Lower leg skin (tissue), 4 donors: ENCODE data around the gene CCDC85C. TPM values are rescaled to one million over a fixed set of nuclear protein-coding genes. Genes with fewer than 3 reads are reported as not detected.

Experiments
- DNase-seq, 2 donors: peaks; one replicate each; pipeline ENCODE4 v3.0.0-alpha.2; 2019; ENCODE audit warnings: low spot score in 2 of 2
- H3K4me3 ChIP-seq: fragments of 200-600 bp; sonication (generic); 2 replicates; pipeline ENCODE4 v1.5.1; 2017; ENCODE audit warnings: mild to moderate bottlenecking, low read depth; ENCODE audit not compliant: poor library complexity, severe bottlenecking
- POLR2A ChIP-seq, 2 donors: fragments of 450-650 bp; IDR thresholded peaks; one replicate each; pipeline ENCODE4 v1.6.1; 2016 to 2017; ENCODE audit warnings: antibody characterized with exemption in 2 of 2, mild to moderate bottlenecking in 1 of 2, moderate library complexity in 1 of 2
- WGBS, 2 donors: methylation state at CpG; one replicate each; pipeline ENCODE4 v1.1.5; 2018; 5-methylcytosine and 5-hydroxymethylcytosine counted together
- intact Hi-C: fragments of 100-400 bp; cut with DNase I; formaldehyde crosslinking; loops from one replicate; pipeline ENCODE4 v1.15.0; 2023; ENCODE audit warnings: low total_unique reads
- total RNA-seq, 4 donors: library from RNA; depleted of rRNA; stranded (reverse); fragments of >200 nt; gene quantifications; one replicate each; pipeline ENCODE4 v1.1.0, GENCODE V29; 2016
- TF ChIP-seq, protein P1 (sequence below), 3 donors: fragments of 450-650 bp; IDR thresholded peaks; one replicate each; pipeline ENCODE4 v1.5.1; 2016; ENCODE audit warnings: antibody characterized with exemption in 3 of 3, mild to moderate bottlenecking in 3 of 3, moderate library complexity in 2 of 3

CCDC85C gene
- total RNA-seq, 4 donors from 2014 or later = 17.2 to 47.7 (median 33.3) TPM

DNA sequence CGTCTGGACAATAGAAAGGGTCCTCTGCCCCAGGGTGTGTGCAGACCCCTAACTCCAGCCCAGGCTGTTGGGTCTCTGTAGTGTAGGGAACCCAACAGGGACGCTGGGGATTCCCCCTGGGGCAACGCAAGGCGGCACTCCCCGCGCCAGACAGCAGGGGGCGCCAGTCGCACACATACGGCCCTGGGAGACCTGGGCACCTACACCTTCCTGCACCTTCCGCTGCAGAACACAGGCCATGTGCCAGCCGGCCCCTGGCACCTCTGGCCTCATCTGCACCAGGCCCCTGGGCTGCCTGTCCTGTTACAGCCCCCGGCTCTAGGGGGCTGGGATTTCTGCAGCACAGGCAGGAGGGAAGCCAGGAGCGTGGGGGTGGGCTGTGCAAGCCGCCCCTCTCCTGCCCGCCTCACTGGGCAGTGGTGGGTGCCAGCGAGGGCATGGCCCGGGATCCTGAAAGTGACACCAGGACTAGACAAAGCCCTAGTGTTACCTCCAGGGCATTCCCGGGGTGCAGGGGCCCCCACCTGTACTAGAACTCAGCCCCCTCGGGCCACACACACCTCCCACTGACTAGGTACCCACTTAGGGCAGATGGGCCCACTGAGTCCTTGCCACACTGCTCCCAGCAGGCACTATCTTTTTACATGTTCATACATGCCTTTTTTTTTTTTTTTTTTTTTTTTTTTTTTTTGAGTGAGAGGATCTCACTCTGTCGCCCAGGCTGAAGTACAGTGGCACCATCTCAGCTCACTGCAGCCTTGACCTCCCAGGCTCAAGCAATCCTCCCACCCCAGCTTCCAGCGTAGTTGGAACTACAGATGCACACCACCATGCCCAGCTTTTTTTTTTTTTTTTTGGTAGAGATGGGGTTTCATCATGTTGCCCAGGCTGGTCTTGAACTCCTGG, 85.3 kb downstream of the CCDC85C start:
- DNase-seq = peak; percentile 61 to 95
- TF ChIP-seq POLR2A (IDR thresholded peaks at IDR 0.05) = no peak
- TF ChIP-seq, protein P1, sequence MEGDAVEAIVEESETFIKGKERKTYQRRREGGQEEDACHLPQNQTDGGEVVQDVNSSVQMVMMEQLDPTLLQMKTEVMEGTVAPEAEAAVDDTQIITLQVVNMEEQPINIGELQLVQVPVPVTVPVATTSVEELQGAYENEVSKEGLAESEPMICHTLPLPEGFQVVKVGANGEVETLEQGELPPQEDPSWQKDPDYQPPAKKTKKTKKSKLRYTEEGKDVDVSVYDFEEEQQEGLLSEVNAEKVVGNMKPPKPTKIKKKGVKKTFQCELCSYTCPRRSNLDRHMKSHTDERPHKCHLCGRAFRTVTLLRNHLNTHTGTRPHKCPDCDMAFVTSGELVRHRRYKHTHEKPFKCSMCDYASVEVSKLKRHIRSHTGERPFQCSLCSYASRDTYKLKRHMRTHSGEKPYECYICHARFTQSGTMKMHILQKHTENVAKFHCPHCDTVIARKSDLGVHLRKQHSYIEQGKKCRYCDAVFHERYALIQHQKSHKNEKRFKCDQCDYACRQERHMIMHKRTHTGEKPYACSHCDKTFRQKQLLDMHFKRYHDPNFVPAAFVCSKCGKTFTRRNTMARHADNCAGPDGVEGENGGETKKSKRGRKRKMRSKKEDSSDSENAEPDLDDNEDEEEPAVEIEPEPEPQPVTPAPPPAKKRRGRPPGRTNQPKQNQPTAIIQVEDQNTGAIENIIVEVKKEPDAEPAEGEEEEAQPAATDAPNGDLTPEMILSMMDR (IDR thresholded peaks at IDR 0.05) = peak in 1 of 3 donors; percentile 89
- no peak overlapping the region for H3K4me3 ChIP-seq
- intact Hi-C loops = loop anchor here (10.0 kb wide), 1 partner anchor 366 kb away; no protein-coding TSS in a partner anchor
- WGBS, 2 donors = 26 to 39% methylated on average over 14 to 20 of the region's 21 CpGs

DNA sequence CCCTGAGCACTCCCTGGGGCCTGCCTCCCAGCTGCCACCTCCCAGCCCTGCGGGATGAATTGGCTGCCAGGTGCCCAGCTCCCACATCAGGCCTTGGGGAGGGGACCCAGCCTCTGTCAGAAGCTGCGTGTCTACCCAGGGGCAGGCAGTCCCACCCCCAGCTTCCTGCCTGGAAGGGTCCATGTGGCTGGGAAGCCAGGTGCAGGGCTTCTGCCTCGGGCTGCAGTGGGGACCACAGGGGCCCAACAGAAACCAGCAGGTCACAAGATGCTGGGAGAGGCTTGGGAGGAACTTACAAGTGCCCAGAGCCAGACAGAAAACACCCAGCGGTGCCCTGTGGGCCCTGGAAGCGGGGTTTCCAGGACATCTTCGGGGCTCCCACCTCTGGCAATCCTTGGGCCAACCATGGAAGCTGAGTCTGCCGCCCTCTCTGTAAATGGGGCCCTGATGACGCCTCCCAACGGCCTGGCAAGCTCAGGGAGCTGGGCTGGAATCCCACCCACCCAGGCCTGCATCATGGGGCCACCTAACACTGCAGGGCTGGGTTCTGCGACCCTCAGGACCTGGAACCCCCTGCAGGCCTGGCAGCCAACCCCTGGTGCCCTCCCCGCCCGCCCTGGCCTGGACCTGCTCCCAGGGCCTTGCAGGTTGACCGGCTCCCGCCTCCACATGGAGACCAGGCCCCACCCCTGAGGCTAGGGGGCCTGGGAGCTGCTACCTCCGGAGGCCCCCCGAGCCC, 86.2 kb downstream of the CCDC85C start:
- intact Hi-C loops = loop anchor here (10.0 kb wide), 1 partner anchor 367 kb away; no protein-coding TSS in a partner anchor
- 49 to 70% methylated on average over 4 to 12 of the region's 16 CpGs for WGBS, 2 donors
- TF ChIP-seq POLR2A (IDR thresholded peaks at IDR 0.05) = no peak
- TF ChIP-seq, protein P1 (IDR thresholded peaks at IDR 0.05) = no peak
- H3K4me3 ChIP-seq = no peak overlapping the region
- DNase-seq = peak in 1 of 2 donors; percentile 81

DNA sequence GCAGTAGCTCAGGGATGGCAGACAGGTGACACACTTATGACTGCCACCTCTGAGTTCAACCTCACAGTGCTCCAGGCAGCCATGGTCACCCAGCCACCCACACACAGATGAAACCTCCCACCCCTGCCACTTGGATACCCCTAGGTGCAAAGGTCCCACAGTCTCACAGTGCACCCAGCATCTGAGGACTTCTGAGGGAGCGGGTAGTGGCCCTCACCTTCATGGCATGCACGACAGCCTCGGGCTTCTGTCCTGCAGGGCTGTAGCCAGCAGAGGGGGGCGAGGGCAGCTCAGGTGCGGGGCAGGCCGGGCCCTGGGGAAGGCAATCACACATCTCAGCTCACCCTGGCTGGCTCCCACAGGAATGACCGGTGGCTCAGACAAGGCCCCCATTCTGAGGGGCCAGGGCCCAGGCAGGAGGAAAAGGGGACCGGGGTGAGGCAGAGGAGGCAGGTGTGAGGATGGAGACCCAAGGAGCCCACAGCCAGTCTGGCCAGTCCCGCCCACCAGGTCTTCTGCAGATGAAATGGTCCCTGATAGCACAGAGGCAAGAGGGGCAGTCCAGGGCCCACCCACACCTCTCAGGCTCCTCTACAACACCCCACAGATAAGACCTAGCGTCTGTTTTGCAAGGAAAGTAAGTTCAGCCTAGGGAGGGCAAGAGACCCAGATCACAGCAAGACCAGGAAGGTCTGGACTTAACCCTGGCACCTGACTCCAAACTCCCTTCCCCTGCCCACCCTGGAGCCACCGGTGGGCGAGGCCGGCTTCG, 87.0 kb downstream of the CCDC85C start:
- TF ChIP-seq POLR2A (IDR thresholded peaks at IDR 0.05) = no peak
- TF ChIP-seq, protein P1 (IDR thresholded peaks at IDR 0.05) = no peak
- WGBS, 2 donors = 78 to 83% methylated on average over 12 to 13 of the region's 14 CpGs
- DNase-seq = peak in 1 of 2 donors; percentile 82
- H3K4me3 ChIP-seq = no peak overlapping the region
- intact Hi-C loops = loop anchor here (10.0 kb wide), 1 partner anchor 368 kb away; no protein-coding TSS in a partner anchor

GRCh38 chr14:99516156-99516870, 87.7 kb downstream of the CCDC85C start:
- TF ChIP-seq POLR2A (IDR thresholded peaks at IDR 0.05) = no peak
- TF ChIP-seq, protein P1 (IDR thresholded peaks at IDR 0.05) = no peak
- intact Hi-C loops = loop anchor here (10.0 kb wide), 1 partner anchor 368 kb away; no protein-coding TSS in a partner anchor
- peak in 1 of 2 donors; percentile 83 for DNase-seq
- 72 to 76% methylated on average over 19 of the region's 24 CpGs for WGBS, 2 donors
- H3K4me3 ChIP-seq = no peak overlapping the region
